DOHH2 (cell line): Measurements from ENCODE around the gene FADD.

Experiments
- H3F3A ChIP-seq: fragments of 200-600 bp; sonication (generic), shearing (Covaris generic); 2 replicates; pipeline ENCODE4 v1.6.0; 2016; ENCODE audit warnings: antibody characterized with exemption, mild to moderate bottlenecking; ENCODE audit not compliant: control insufficient read depth, insufficient read depth
- H3K27ac ChIP-seq: fragments of 200-600 bp; sonication (generic); 2 replicates; pipeline ENCODE4 v1.5.1; 2014; ENCODE audit warnings: low read depth, mild to moderate bottlenecking, low read length, moderate library complexity
- H3K27me3 ChIP-seq: fragments of 200-600 bp; sonication (generic); 2 replicates; pipeline ENCODE4 v1.6.1; 2014; ENCODE audit warnings: mild to moderate bottlenecking, low read length, mixed read lengths; ENCODE audit not compliant: control insufficient read depth
- H3K36me3 ChIP-seq: fragments of 200-600 bp; sonication (generic); 2 replicates; pipeline ENCODE4 v1.6.1; 2014; ENCODE audit warnings: mild to moderate bottlenecking, low read length, moderate library complexity, mixed read lengths; ENCODE audit not compliant: control insufficient read depth
- H3K4me1 ChIP-seq: fragments of 200-600 bp; sonication (generic); 2 replicates; pipeline ENCODE4 v1.6.1; 2014; ENCODE audit warnings: mild to moderate bottlenecking, low read length, mixed read lengths; ENCODE audit not compliant: control insufficient read depth
- H3K4me2 ChIP-seq: fragments of 200-600 bp; sonication (generic); 2 replicates; pipeline ENCODE4 v1.6.0; 2014; ENCODE audit warnings: mild to moderate bottlenecking, low read length, moderate library complexity
- H3K4me3 ChIP-seq: fragments of 200-600 bp; sonication (generic); 2 replicates; pipeline ENCODE4 v1.5.1; 2014; ENCODE audit warnings: mild to moderate bottlenecking, low read length, mixed read lengths
- H3K79me2 ChIP-seq: fragments of 200-600 bp; sonication (generic); 2 replicates; pipeline ENCODE4 v1.6.1; 2014; ENCODE audit warnings: mild to moderate bottlenecking, low read length, mixed read lengths; ENCODE audit not compliant: control insufficient read depth
- H3K9me2 ChIP-seq: fragments of 200-600 bp; sonication (generic); replicated peaks from 2 replicates; pipeline ENCODE4 v1.6.1; 2014; ENCODE audit warnings: mild to moderate bottlenecking, low read length, mixed read lengths; ENCODE audit not compliant: control insufficient read depth
- H3K9me3 ChIP-seq: fragments of 200-600 bp; sonication (generic); 2 replicates; pipeline ENCODE4 v1.6.1; 2014; ENCODE audit warnings: antibody characterized with exemption, low read length, mixed read lengths; ENCODE audit not compliant: control insufficient read depth, insufficient read depth
- H4K20me1 ChIP-seq: fragments of 200-600 bp; sonication (generic); 2 replicates; pipeline ENCODE4 v1.6.0; 2014; ENCODE audit warnings: low read depth, mild to moderate bottlenecking, antibody characterized with exemption, low read length, moderate library complexity; ENCODE audit not compliant: control insufficient read depth, insufficient read depth
- EZH2phosphoT487 ChIP-seq: fragments of 200-600 bp; sonication (generic); IDR thresholded peaks from 2 replicates; pipeline ENCODE4 v1.6.1; 2017; ENCODE audit warnings: borderline replicate concordance, mild to moderate bottlenecking, antibody characterized with exemption, low read length, moderate library complexity, mixed read lengths
- TF ChIP-seq, protein P1 (sequence below): fragments of 200-600 bp; sonication (generic); IDR thresholded peaks from one replicate; pipeline ENCODE4 v1.5.1; 2014; ENCODE audit warnings: antibody characterized with exemption, mild to moderate bottlenecking, low read depth, low read length; ENCODE audit not compliant: poor library complexity, severe bottlenecking

Gene FADD

DNA sequence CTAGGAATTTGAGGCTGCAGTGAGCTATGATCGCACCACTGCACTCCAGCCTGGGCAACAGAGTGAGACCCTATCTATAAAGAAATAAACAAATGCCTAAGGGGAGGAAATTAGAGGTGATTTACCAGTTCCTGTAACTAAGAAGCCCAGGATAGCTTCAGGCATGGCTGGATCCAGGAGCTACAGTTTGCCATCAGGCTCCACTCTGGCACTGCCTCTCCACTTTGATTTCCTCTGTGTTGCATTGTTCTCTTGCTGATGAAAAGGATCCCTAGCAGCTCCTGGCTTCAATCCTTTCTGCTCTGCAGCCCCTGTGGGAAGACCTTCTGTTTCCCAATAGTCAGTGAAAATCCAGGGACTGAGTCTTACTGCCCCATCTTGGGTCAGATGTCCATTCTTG lies 20.1 kb upstream of the FADD start:
- no peaks in the 10 kb centered on the region for H3K4me1 ChIP-seq
- no peaks in the 10 kb centered on the region for H3F3A ChIP-seq
- H3K36me3 ChIP-seq = no peaks in the 10 kb centered on the region

DNA sequence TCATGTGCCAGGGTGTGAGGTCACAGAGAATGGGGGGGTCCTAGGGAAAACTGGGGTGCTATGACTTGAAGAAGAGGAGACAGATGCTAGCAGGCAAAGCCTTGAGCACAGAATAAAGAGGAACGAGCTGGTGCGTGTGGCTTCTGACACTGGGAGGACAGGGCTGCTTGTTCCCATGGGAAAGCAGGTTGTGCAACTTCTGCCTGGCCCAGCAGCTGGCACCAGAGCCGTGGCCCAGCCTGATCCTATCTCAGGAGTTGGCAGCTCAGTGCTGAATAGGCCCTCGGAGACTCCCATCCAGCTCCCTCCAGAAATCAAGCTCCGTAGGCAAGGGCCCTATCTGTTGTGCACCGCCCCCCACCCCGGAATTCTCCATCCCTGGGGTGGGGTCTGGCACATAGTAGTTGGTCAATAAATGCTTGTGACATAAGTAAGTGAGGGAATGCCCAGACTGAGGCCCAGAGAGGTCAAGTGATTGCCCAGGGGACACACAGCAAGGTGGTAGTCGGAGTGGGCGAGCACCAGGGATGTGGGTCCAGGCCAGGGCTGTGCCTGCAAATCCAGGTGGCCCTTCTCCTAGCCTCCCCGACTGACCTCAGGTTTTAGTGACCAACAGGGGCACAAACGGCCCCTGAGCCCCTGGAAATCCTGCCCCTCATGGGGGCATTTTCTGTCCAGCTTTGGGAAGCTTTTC lies 19.5 kb upstream of the FADD start:
- Histone ChIP-seq H3K9me3 (no peaks in the 10 kb centered on the region), H3K4me2 (no peak overlapping the region), H3K27me3 (no peaks in the 10 kb centered on the region), H3K27ac (no peak overlapping the region), H4K20me1 (no peaks in the 10 kb centered on the region), H3K9me2 (no peaks in the 10 kb centered on the region), H3K36me3 (no peaks in the 10 kb centered on the region), H3K4me1 (no peaks in the 10 kb centered on the region), H3K79me2 (no peaks in the 10 kb centered on the region), H3F3A (no peaks in the 10 kb centered on the region), H3K4me3 (no peak overlapping the region)
- TF ChIP-seq EZH2phosphoT487 = no peak
- TF ChIP-seq, protein P1, sequence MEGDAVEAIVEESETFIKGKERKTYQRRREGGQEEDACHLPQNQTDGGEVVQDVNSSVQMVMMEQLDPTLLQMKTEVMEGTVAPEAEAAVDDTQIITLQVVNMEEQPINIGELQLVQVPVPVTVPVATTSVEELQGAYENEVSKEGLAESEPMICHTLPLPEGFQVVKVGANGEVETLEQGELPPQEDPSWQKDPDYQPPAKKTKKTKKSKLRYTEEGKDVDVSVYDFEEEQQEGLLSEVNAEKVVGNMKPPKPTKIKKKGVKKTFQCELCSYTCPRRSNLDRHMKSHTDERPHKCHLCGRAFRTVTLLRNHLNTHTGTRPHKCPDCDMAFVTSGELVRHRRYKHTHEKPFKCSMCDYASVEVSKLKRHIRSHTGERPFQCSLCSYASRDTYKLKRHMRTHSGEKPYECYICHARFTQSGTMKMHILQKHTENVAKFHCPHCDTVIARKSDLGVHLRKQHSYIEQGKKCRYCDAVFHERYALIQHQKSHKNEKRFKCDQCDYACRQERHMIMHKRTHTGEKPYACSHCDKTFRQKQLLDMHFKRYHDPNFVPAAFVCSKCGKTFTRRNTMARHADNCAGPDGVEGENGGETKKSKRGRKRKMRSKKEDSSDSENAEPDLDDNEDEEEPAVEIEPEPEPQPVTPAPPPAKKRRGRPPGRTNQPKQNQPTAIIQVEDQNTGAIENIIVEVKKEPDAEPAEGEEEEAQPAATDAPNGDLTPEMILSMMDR = no peak

More for the DNA sequence above, 20.1 kb upstream of the FADD start:
- H3K27me3 ChIP-seq = no peaks in the 10 kb centered on the region
- H3K9me2 ChIP-seq = no peaks in the 10 kb centered on the region
- no peaks in the 10 kb centered on the region for H4K20me1 ChIP-seq
- no peaks in the 10 kb centered on the region for H3K9me3 ChIP-seq
- H3K27ac ChIP-seq = no peak overlapping the region
- H3K4me2 ChIP-seq = no peak overlapping the region
- H3K4me3 ChIP-seq = no peak overlapping the region
- H3K79me2 ChIP-seq = no peaks in the 10 kb centered on the region
- TF ChIP-seq, protein P1 = no peak
- TF ChIP-seq EZH2phosphoT487 = no peak

DNA sequence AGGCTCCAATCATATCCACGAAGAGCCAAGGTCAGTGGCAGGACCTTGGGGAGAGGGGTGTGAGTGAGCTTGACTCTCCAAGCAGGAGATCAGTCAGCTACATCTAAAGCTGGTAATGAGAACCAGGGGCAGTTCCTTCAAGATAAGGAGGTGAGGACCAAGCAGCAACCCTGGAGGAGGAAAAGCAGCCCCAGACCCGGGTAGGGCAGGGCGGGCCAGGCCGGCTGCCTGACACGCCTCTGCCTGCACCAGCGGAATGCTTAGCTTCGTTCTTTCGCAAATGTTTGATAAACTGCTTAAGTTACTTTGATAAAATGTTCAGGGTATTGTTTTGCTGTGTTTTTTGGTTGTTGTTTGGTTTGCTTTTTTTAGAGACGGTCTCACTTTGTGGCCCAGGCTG lies 18.7 kb upstream of the FADD start:
- Histone ChIP-seq H4K20me1 (no peaks in the 10 kb centered on the region), H3K9me2 (no peaks in the 10 kb centered on the region), H3K79me2 (no peaks in the 10 kb centered on the region), H3K9me3 (no peaks in the 10 kb centered on the region), H3K27ac (no peak overlapping the region), H3K27me3 (no peaks in the 10 kb centered on the region), H3K4me3 (no peak overlapping the region), H3K4me1 (no peaks in the 10 kb centered on the region), H3K4me2 (no peak overlapping the region), H3F3A (no peaks in the 10 kb centered on the region), H3K36me3 (no peaks in the 10 kb centered on the region)
- no peak for TF ChIP-seq EZH2phosphoT487
- TF ChIP-seq, protein P1 = no peak
